CD4-positive, alpha-beta T cell (primary cell): ENCODE measurements around the gene RPL7A. TPM values are rescaled to one million over a fixed set of nuclear protein-coding genes. Genes with fewer than 3 reads are reported as not detected.

Experiments
- ATAC-seq: fragments of 200-7000 bp; cut with Tn5 transposase; one replicate; pipeline ENCODE4 v1.10.0; 2022; ENCODE audit warnings: mild to moderate bottlenecking; ENCODE audit not compliant: poor library complexity
- CTCF ChIA-PET: fragments of 350-600 bp; sonication (Branson Sonifier 250); formaldehyde crosslinking; loops from one replicate; lab custom pipeline; 2021; ENCODE audit warnings: antibody characterized with exemption, inconsistent platforms; lab: Charles Lee
- POLR2A ChIA-PET: fragments of 350-600 bp; sonication (Branson Sonifier 250); formaldehyde crosslinking; loops from one replicate; lab custom pipeline; 2021; ENCODE audit warnings: antibody characterized with exemption, inconsistent platforms; lab: Charles Lee
- DNase-seq, 14 experiments: peaks; one replicate each; pipeline ENCODE4 v3.0.0-alpha.2; 2013 to 2020; ENCODE audit warnings: mixed read lengths in 2 of 14
- H3K27ac ChIP-seq, 2 donors: one replicate each; pipeline versions ENCODE4 v1.5.1 to v1.7.0; 2013; ENCODE audit warnings: low read length in 2 of 2, low read depth in 1 of 2, mild to moderate bottlenecking in 1 of 2
- H3K27me3 ChIP-seq, 2 experiments: 1 replicate in 1 of 2; 2 replicates in 1 of 2; pipeline versions ENCODE4 v1.6.1 to v1.7.0; 2013; ENCODE audit warnings: low read length in 2 of 2, control low read depth in 1 of 2, mild to moderate bottlenecking in 1 of 2, moderate library complexity in 1 of 2; ENCODE audit not compliant: insufficient read depth in 2 of 2, control insufficient read depth in 1 of 2
- H3K36me3 ChIP-seq: one replicate; pipeline ENCODE4 v1.6.1; 2013; ENCODE audit warnings: low read length, control low read depth; ENCODE audit not compliant: insufficient read depth
- H3K4me1 ChIP-seq: one replicate; pipeline ENCODE4 v1.6.1; 2013; ENCODE audit warnings: low read length, control low read depth; ENCODE audit not compliant: insufficient read depth
- H3K4me3 ChIP-seq: one replicate; pipeline ENCODE4 v1.5.1; 2013; ENCODE audit warnings: mild to moderate bottlenecking, low read length, moderate library complexity
- H3K9me3 ChIP-seq, 2 experiments: 1 replicate in 1 of 2; 2 replicates in 1 of 2; pipeline versions ENCODE4 v1.6.1 to v1.7.0; 2013; ENCODE audit warnings: low read length in 2 of 2, mild to moderate bottlenecking in 2 of 2, control low read depth in 1 of 2, moderate library complexity in 1 of 2; ENCODE audit not compliant: control insufficient read depth in 1 of 2, insufficient read depth in 1 of 2
- H3K27ac Mint-ChIP-seq: one replicate; pipeline ENCODE4 v1.8.0; 2020; ENCODE audit warnings: mixed read lengths
- H3K27me3 Mint-ChIP-seq: one replicate; pipeline ENCODE4 v1.8.0; 2021; ENCODE audit warnings: mixed read lengths
- H3K36me3 Mint-ChIP-seq: one replicate; pipeline ENCODE4 v1.8.0; 2021; ENCODE audit warnings: low read depth, mixed read lengths
- H3K4me1 Mint-ChIP-seq: one replicate; pipeline ENCODE4 v1.8.0; 2021; ENCODE audit warnings: low read depth, mixed read lengths
- H3K4me3 Mint-ChIP-seq: one replicate; pipeline ENCODE4 v1.8.0; 2020; ENCODE audit warnings: mild to moderate bottlenecking, mixed read lengths
- H3K9me3 Mint-ChIP-seq: one replicate; pipeline ENCODE4 v1.8.0; 2020; ENCODE audit warnings: mixed read lengths
- intact Hi-C, 2 experiments: fragments of 100-400 bp; cut with DNase I in 1 of 2; cut with micrococcal nuclease in 1 of 2; formaldehyde crosslinking; loops; one replicate each; pipeline versions ENCODE4 v1.15.1 to v1.9.0; 2023 to 2025; cut with DNase I, micrococcal nuclease
- total RNA-seq, 174 experiments: library from RNA in 2 of 174; stranded (reverse) in 2 of 174; gene quantifications; one replicate each; pipeline ENCODE4 v1.2.3 and lab custom pipeline; 2021 to 2026
- TF ChIP-seq, protein P1 (sequence below): fragments of 200-600 bp; IDR thresholded peaks from one replicate; pipeline ENCODE4 v1.8.0; 2022; ENCODE audit warnings: antibody characterized with exemption, mild to moderate bottlenecking

The RPL7A gene
- total RNA-seq, 2 experiments from 2014 or later: 2,613 to 2,686 TPM

DNA sequence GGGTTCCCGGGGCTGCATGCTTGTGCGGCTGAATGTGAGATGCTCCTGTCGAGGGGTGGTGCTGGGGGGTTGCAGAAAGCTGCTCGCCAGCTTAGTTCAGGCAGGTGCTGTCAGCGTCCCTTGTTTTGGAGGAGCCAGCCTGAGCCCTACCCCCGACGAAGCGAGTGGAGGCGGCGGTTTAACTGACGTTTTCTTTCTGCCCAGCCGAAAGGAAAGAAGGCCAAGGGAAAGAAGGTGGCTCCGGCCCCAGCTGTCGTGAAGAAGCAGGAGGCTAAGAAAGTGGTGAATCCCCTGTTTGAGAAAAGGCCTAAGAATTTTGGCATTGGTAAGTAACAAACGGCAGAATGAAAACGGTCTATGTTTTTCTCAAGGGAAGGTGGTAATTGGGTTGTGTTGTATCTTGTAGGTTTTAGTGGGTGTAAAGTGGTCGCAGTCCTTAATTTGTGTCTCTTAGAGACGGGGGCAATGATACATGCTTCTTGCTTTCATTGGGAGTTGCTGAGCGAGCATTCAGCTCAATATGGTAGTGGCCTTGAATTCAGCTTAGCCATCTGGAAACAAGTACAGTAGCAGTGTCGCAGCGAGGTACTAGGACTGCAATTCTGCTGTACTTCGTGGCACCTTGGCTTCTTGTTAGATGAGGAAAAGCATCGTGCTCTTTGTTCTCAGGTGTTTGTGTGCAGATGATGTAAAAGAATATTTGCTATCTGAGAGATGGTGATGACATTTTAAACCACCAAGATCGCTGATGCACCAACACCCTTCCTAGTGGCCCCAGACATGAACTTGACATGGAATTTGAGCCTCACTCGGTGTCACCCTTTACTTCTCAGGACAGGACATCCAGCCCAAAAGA, 928 bp downstream of the RPL7A start:
- H3K4me1 ChIP-seq: peaks cover 50% of the 10 kb centered on the region

DNA sequence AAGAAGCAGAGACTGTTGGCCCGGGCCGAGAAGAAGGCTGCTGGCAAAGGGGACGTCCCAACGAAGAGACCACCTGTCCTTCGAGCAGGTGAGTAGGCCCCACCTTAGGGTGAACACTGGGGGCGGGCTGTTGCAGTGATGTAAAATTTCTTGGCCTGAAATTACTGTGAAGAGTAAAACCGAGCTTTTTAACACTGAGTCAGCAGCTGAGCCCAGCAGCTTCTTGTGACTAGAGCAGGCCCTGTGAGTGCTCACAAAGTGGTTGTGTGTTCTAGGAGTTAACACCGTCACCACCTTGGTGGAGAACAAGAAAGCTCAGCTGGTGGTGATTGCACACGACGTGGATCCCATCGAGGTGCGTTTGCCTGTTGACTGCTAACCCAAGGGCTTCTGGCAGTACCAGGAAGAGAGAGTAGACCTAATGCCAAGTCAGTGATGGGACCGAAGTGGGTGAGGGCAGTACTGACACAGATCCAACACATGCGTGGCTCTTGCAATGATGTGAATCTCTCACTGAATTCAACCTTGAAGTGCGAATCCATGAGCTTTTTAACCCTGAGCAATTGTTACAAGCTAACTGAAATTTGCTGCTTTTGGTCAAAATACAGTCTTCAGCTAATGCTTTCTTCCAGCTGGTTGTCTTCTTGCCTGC, 2.1 kb downstream of the RPL7A start:
- Mint-ChIP-seq H3K27me3 (no peaks in the 10 kb centered on the region), H3K9me3 (no peaks in the 10 kb centered on the region), H3K4me3 (peak overlapping the region; percentile 96), H3K27ac (peak overlapping the region; percentile 85), H3K36me3 (peaks cover 80% of the 10 kb centered on the region), H3K4me1 (peaks cover 39% of the 10 kb centered on the region)
- DNase-seq: no peak
- ChIA-PET CTCF (interaction anchor here (2.1 kb wide), 1 partner anchor 21 kb away, joined by 6 read pairs; no protein-coding TSS in a partner anchor), POLR2A (interaction anchor here (1.0 to 2.8 kb wide), 5 partner anchors 9 to 215 kb away, joined by 3 to 31 read pairs (median 4); no protein-coding TSS in a partner anchor)
- H3K4me3 ChIP-seq: no peak overlapping the region
- H3K9me3 ChIP-seq: no peaks in the 10 kb centered on the region
- H3K36me3 ChIP-seq: peaks cover 66% of the 10 kb centered on the region
- H3K27ac ChIP-seq: no peak overlapping the region
- H3K27me3 ChIP-seq: no peaks in the 10 kb centered on the region
- peaks cover 57% of the 10 kb centered on the region for H3K4me1 ChIP-seq
- no peak for ATAC-seq
- TF ChIP-seq, protein P1, sequence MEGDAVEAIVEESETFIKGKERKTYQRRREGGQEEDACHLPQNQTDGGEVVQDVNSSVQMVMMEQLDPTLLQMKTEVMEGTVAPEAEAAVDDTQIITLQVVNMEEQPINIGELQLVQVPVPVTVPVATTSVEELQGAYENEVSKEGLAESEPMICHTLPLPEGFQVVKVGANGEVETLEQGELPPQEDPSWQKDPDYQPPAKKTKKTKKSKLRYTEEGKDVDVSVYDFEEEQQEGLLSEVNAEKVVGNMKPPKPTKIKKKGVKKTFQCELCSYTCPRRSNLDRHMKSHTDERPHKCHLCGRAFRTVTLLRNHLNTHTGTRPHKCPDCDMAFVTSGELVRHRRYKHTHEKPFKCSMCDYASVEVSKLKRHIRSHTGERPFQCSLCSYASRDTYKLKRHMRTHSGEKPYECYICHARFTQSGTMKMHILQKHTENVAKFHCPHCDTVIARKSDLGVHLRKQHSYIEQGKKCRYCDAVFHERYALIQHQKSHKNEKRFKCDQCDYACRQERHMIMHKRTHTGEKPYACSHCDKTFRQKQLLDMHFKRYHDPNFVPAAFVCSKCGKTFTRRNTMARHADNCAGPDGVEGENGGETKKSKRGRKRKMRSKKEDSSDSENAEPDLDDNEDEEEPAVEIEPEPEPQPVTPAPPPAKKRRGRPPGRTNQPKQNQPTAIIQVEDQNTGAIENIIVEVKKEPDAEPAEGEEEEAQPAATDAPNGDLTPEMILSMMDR: no peak
- intact Hi-C loops: loop anchor here in 1 of 2 experiments (2.0 to 10.0 kb wide), 5 partner anchors 69 to 945 kb away; partner anchors contain the start of genes BRD3OS, GTF3C5, REXO4 and TTF1

More for the DNA sequence above, 928 bp downstream of the RPL7A start:
- Mint-ChIP-seq H3K9me3 (no peaks in the 10 kb centered on the region), H3K4me3 (peak overlapping the region; percentile 96), H3K27ac (peak overlapping the region; percentile 85), H3K36me3 (peaks cover 86% of the 10 kb centered on the region), H3K27me3 (no peaks in the 10 kb centered on the region), H3K4me1 (peaks cover 39% of the 10 kb centered on the region)
- Histone ChIP-seq H3K27ac (peak overlapping the region; percentile 84 to 91), H3K36me3 (peaks cover 70% of the 10 kb centered on the region), H3K4me3 (peak overlapping the region; percentile 88), H3K27me3 (no peaks in the 10 kb centered on the region), H3K9me3 (no peaks in the 10 kb centered on the region)
- intact Hi-C loops: loop anchor here (1.0 to 10.0 kb wide), 6 partner anchors 7 to 944 kb away; partner anchors contain the start of genes SURF6 (in 2 of the 2), GTF3C5 (in 1 of the 2), REXO4 (in 1 of the 2) and SURF1 (in 1 of the 2)
- ChIA-PET CTCF (interaction anchor here (1.0 to 2.8 kb wide), 4 partner anchors 23 to 327 kb away, joined by 3 to 11 read pairs (median 4); no protein-coding TSS in a partner anchor), POLR2A (interaction anchor here (1.0 to 3.1 kb wide), 10 partner anchors 8 to 319 kb away, joined by 3 to 45 read pairs (median 14); partner anchors contain the start of genes GTF3C5, STKLD1, SURF1 and SURF2)
- peak; percentile 9 for ATAC-seq
- TF ChIP-seq, protein P1: no peak
- no peak for DNase-seq

DNA sequence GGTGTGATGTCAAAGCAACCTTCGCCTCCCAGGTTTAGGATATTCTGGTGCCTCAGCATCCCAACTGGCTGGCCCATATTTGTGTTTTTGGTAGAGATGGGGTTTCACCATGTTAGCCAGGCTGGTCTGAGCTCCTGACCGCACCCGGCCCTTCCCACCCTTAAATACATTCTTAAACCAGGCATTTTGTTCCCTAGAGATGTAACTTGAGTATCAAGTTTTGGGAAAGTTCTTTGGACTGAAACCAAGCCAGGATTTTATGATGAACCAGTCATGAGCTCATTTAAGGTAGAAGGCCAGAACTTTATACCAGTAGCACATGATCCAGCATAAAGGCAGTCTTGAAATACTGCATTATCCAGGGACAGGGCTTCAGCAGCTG, 3.5 kb downstream of the RPL7A start:
- TF ChIP-seq, protein P1: no peak
- DNase-seq (no peak), ATAC-seq (no peak)
- no peaks in the 10 kb centered on the region for H3K27me3 ChIP-seq
- Mint-ChIP-seq H3K4me3 (peak overlapping the region; percentile 48), H3K27ac (peak overlapping the region; percentile 42), H3K36me3 (peaks cover 73% of the 10 kb centered on the region), H3K4me1 (peaks cover 32% of the 10 kb centered on the region), H3K9me3 (no peaks in the 10 kb centered on the region), H3K27me3 (no peaks in the 10 kb centered on the region)
- intact Hi-C loops: loop anchor here in 1 of 2 experiments (5.0 to 10.0 kb wide), 2 partner anchors 136 to 673 kb away; partner anchors contain the start of gene BRD3OS
- H3K27ac ChIP-seq: no peak overlapping the region
- H3K36me3 ChIP-seq: peaks cover 58% of the 10 kb centered on the region
- H3K9me3 ChIP-seq: no peaks in the 10 kb centered on the region
- ChIA-PET CTCF (interaction anchor here (0.8 to 2.1 kb wide), 2 partner anchors 15 to 20 kb away, joined by 3 to 6 read pairs; no protein-coding TSS in a partner anchor), POLR2A (interaction anchor here (1.1 to 2.0 kb wide), 3 partner anchors 12 to 216 kb away, joined by 3 to 6 read pairs (median 5); no protein-coding TSS in a partner anchor)
- H3K4me3 ChIP-seq: no peak overlapping the region
- H3K4me1 ChIP-seq: peaks cover 54% of the 10 kb centered on the region
